ENCODE measurements around the gene CLIP4. TPM values are rescaled to one million over a fixed set of nuclear protein-coding genes. Genes with fewer than 3 reads are reported as not detected.
"Not testable (repeated sequence)": the region's sequence is repeated elsewhere in the genome, so short reads cannot be mapped to it uniquely, and the experiment has no call there.

Gene CLIP4
- total RNA-seq, 1 donor from 2014 or later = 61.1 TPM

GRCh38 chr2:29075894-29076705, 39.1 kb upstream of the CLIP4 start:
- H3K9me3 ChIP-seq = no peaks in the 10 kb centered on the region
- H3K27me3 ChIP-seq = no peaks in the 10 kb centered on the region
- ATAC-seq (no peak), DNase-seq (no peak)
- no peak overlapping the region for H3K4me3 ChIP-seq
- no peak overlapping the region for H3K27ac ChIP-seq
- intact Hi-C loops (cut with DNase I) = no loop called here
- no peaks in the 10 kb centered on the region for H3K36me3 ChIP-seq
- TF ChIP-seq CTCF (IDR thresholded peaks at IDR 0.05) = no peak
- no peaks in the 10 kb centered on the region for H3K4me1 ChIP-seq

- DNase-seq = no peak
- Histone ChIP-seq H3K27ac (no peak overlapping the region), H3K9me3 (no peaks in the 10 kb centered on the region), H3K4me1 (no peaks in the 10 kb centered on the region), H3K36me3 (no peaks in the 10 kb centered on the region), H3K4me3 (no peak overlapping the region), H3K27me3 (no peaks in the 10 kb centered on the region)
- no peak for TF ChIP-seq CTCF (IDR thresholded peaks at IDR 0.05)
- ATAC-seq = no peak
- intact Hi-C loops (cut with DNase I) = no loop called here
These were observed 35.3 kb upstream of the CLIP4 start for GRCh38 chr2:29079887-29080286.

GRCh38 chr2:29080886-29081743, 34.1 kb upstream of the CLIP4 start:
- Histone ChIP-seq H3K4me1 (no peaks in the 10 kb centered on the region), H3K9me3 (no peaks in the 10 kb centered on the region), H3K4me3 (no peak overlapping the region), H3K27ac (peak overlapping the region; percentile 47), H3K36me3 (no peaks in the 10 kb centered on the region), H3K27me3 (no peaks in the 10 kb centered on the region)
- peak; percentile 73 for ATAC-seq
- intact Hi-C loops (cut with DNase I) = no loop called here
- no peak for TF ChIP-seq CTCF (IDR thresholded peaks at IDR 0.05)
- no peak for DNase-seq

GRCh38 chr2:29082804-29083495, 32.3 kb upstream of the CLIP4 start:
- Histone ChIP-seq H3K4me1 (no peaks in the 10 kb centered on the region), H3K4me3 (no peak overlapping the region), H3K27me3 (no peaks in the 10 kb centered on the region), H3K9me3 (no peaks in the 10 kb centered on the region), H3K27ac (no peak overlapping the region), H3K36me3 (no peaks in the 10 kb centered on the region)
- no peak for ATAC-seq
- no peak for DNase-seq
- no peak for TF ChIP-seq CTCF (IDR thresholded peaks at IDR 0.05)
- intact Hi-C loops (cut with DNase I) = no loop called here

GRCh38 chr2:29084554-29084953, 30.7 kb upstream of the CLIP4 start:
- DNase-seq (no peak), ATAC-seq (no peak)
- Histone ChIP-seq H3K27ac (no peak overlapping the region), H3K4me1 (no peaks in the 10 kb centered on the region), H3K36me3 (no peaks in the 10 kb centered on the region), H3K4me3 (no peak overlapping the region), H3K27me3 (no peaks in the 10 kb centered on the region), H3K9me3 (no peaks in the 10 kb centered on the region)
- TF ChIP-seq CTCF (IDR thresholded peaks at IDR 0.05) = no peak
- intact Hi-C loops (cut with DNase I) = no loop called here

- intact Hi-C loops (cut with DNase I); H3K4me3 ChIP-seq; DNase-seq; H3K36me3 ChIP-seq; H3K27ac ChIP-seq; H3K27me3 ChIP-seq; H3K9me3 ChIP-seq; H3K4me1 ChIP-seq; ATAC-seq: not testable (repeated sequence)
These were observed 24.9 kb upstream of the CLIP4 start for GRCh38 chr2:29090311-29090710.
